SK-N-MC (cell line): ENCODE measurements around the gene ZNF652.

Source experiments
- DNase-seq: peaks from one replicate; pipeline ENCODE4 v3.0.0-alpha.2; 2011; ENCODE audit warnings: low read depth, low spot score
- H3K27ac ChIP-seq: fragments of 200-600 bp; sonication (generic); 2 replicates; pipeline ENCODE4 v1.5.1; 2016; ENCODE audit warnings: mixed run types
- H3K36me3 ChIP-seq: fragments of 200-600 bp; sonication (generic); 2 replicates; pipeline ENCODE4 v1.6.1; 2017; ENCODE audit warnings: antibody characterized with exemption, low read length, mixed read lengths; ENCODE audit not compliant: insufficient read depth
- H3K4me3 ChIP-seq: fragments of 200-600 bp; sonication (generic); 2 replicates; pipeline ENCODE4 v1.5.1; 2016
- H3K9ac ChIP-seq: fragments of 200-600 bp; sonication (generic); 2 replicates; pipeline ENCODE4 v1.8.0; 2017; ENCODE audit warnings: mixed run types, mixed read lengths; ENCODE audit not compliant: insufficient read length
- H3K9me3 ChIP-seq: fragments of 200-600 bp; sonication (generic); 2 replicates; pipeline ENCODE4 v1.6.1; 2017; ENCODE audit warnings: low read depth, mild to moderate bottlenecking, antibody characterized with exemption, low read length, moderate library complexity, mixed read lengths
- EZH2 ChIP-seq: fragments of 200-600 bp; sonication (generic); IDR thresholded peaks from one replicate; pipeline ENCODE4 v1.6.1; 2017; ENCODE audit warnings: antibody characterized with exemption
- FOXP2 ChIP-seq: optimal IDR thresholded peaks from 2 replicates; pipeline ENCODE3; 2011; ENCODE audit warnings: mild to moderate bottlenecking, moderate library complexity; ENCODE audit not compliant: insufficient read depth; ENCODE audit errors: extremely low read length, control extremely low read depth
- POLR2AphosphoS5 ChIP-seq: IDR thresholded peaks from 2 replicates; pipeline ENCODE4 v1.6.1; 2012; ENCODE audit warnings: mild to moderate bottlenecking, low read depth, low read length, borderline replicate concordance

ZNF652 gene

GRCh38 chr17:49343273-49343672 lies 18.8 kb downstream of the ZNF652 start:
- TF ChIP-seq FOXP2: no peak
- TF ChIP-seq POLR2AphosphoS5: no peak; the same call in 1 of the 2 replicates
- no peak for TF ChIP-seq EZH2
- H3K36me3 ChIP-seq: peaks cover 3% of the 10 kb centered on the region; the same call in 1 of the 2 replicates
- H3K27ac ChIP-seq: peak overlapping the region; percentile 94
- H3K9me3 ChIP-seq: no peaks in the 10 kb centered on the region
- no peak overlapping the region for H3K9ac ChIP-seq
- peak overlapping the region; percentile 46 for H3K4me3 ChIP-seq
- DNase-seq: no peak

GRCh38 chr17:49342575-49342936 lies 19.5 kb downstream of the ZNF652 start:
- Histone ChIP-seq H3K9ac (no peak overlapping the region), H3K4me3 (peak overlapping the region; percentile 74), H3K9me3 (no peaks in the 10 kb centered on the region), H3K27ac (peak overlapping the region; percentile 96), H3K36me3 (no peaks in the 10 kb centered on the region)
- DNase-seq: no peak
- TF ChIP-seq EZH2 (no peak), POLR2AphosphoS5 (no peak), FOXP2 (no peak)

GRCh38 chr17:49341356-49341755 lies 20.7 kb downstream of the ZNF652 start:
- no peak for DNase-seq
- TF ChIP-seq POLR2AphosphoS5 (no peak), FOXP2 (no peak), EZH2 (no peak)
- no peaks in the 10 kb centered on the region for H3K9me3 ChIP-seq
- H3K36me3 ChIP-seq: no peaks in the 10 kb centered on the region
- H3K4me3 ChIP-seq: no peak overlapping the region
- H3K9ac ChIP-seq: no peak overlapping the region
- H3K27ac ChIP-seq: peak overlapping the region; percentile 96

- Histone ChIP-seq H3K9ac (no peak overlapping the region), H3K36me3 (no peaks in the 10 kb centered on the region), H3K4me3 (no peak overlapping the region), H3K27ac (no peak overlapping the region), H3K9me3 (no peaks in the 10 kb centered on the region)
- TF ChIP-seq POLR2AphosphoS5 (no peak), EZH2 (no peak), FOXP2 (no peak)
- DNase-seq: no peak
Measured at GRCh38 chr17:49339354-49339753, 22.7 kb downstream of the ZNF652 start.

- Histone ChIP-seq H3K36me3 (no peaks in the 10 kb centered on the region), H3K9me3 (no peaks in the 10 kb centered on the region), H3K9ac (no peak overlapping the region), H3K4me3 (no peak overlapping the region), H3K27ac (peak overlapping the region; percentile 32; the same call in 1 of the 2 replicates)
- no peak for DNase-seq
- TF ChIP-seq FOXP2: no peak
- no peak for TF ChIP-seq EZH2
- TF ChIP-seq POLR2AphosphoS5: no peak
Measured at GRCh38 chr17:49338883-49339282, 23.2 kb downstream of the ZNF652 start.

GRCh38 chr17:49337884-49338283 lies 24.2 kb downstream of the ZNF652 start:
- DNase-seq: no peak
- Histone ChIP-seq H3K4me3 (no peak overlapping the region), H3K27ac (no peak overlapping the region), H3K36me3 (no peaks in the 10 kb centered on the region), H3K9ac (no peak overlapping the region), H3K9me3 (no peaks in the 10 kb centered on the region)
- no peak for TF ChIP-seq FOXP2
- TF ChIP-seq EZH2: no peak
- no peak for TF ChIP-seq POLR2AphosphoS5

- Histone ChIP-seq H3K27ac (no peak overlapping the region), H3K4me3 (no peak overlapping the region), H3K36me3 (no peaks in the 10 kb centered on the region), H3K9ac (no peak overlapping the region), H3K9me3 (no peaks in the 10 kb centered on the region)
- no peak for DNase-seq
- TF ChIP-seq EZH2 (no peak), POLR2AphosphoS5 (no peak), FOXP2 (no peak)
Measured at GRCh38 chr17:49334744-49335512, 27.1 kb downstream of the ZNF652 start.

- Histone ChIP-seq H3K9ac (no peak overlapping the region), H3K4me3 (no peak overlapping the region), H3K36me3 (no peaks in the 10 kb centered on the region), H3K9me3 (no peaks in the 10 kb centered on the region), H3K27ac (no peak overlapping the region)
- TF ChIP-seq POLR2AphosphoS5: no peak
- no peak for TF ChIP-seq EZH2
- no peak for TF ChIP-seq FOXP2
- no peak for DNase-seq
Measured at GRCh38 chr17:49333804-49334203, 28.2 kb downstream of the ZNF652 start.
